ENCODE data around the gene TRPM8.

DNA sequence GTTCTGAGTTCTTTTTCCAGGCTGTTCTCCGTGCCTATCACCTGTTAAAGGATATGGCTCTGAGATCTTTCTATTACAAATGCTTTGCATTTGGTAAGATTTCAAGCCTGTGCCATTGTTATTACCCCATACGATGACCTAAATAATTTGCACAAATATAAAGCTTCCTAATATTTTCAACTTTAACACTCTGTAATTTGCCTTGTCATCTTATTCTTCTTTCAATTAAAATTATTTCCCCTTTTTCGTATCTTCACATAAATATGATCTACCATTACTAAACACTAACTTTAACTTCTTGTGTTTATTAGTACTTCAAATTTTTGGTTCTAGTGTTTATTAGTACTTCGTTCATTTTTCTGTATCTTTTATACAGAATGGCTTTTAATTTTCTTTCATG lies 45.7 kb upstream of the TRPM8 start:
- TF ChIP-seq, protein P1, sequence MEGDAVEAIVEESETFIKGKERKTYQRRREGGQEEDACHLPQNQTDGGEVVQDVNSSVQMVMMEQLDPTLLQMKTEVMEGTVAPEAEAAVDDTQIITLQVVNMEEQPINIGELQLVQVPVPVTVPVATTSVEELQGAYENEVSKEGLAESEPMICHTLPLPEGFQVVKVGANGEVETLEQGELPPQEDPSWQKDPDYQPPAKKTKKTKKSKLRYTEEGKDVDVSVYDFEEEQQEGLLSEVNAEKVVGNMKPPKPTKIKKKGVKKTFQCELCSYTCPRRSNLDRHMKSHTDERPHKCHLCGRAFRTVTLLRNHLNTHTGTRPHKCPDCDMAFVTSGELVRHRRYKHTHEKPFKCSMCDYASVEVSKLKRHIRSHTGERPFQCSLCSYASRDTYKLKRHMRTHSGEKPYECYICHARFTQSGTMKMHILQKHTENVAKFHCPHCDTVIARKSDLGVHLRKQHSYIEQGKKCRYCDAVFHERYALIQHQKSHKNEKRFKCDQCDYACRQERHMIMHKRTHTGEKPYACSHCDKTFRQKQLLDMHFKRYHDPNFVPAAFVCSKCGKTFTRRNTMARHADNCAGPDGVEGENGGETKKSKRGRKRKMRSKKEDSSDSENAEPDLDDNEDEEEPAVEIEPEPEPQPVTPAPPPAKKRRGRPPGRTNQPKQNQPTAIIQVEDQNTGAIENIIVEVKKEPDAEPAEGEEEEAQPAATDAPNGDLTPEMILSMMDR (IDR thresholded peaks at IDR 0.05; ENCODE audit: low read depth, low read length), result no peak
- TF ChIP-seq, protein P2, sequence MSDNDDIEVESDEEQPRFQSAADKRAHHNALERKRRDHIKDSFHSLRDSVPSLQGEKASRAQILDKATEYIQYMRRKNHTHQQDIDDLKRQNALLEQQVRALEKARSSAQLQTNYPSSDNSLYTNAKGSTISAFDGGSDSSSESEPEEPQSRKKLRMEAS (IDR thresholded peaks at IDR 0.05; ENCODE audit: low read depth, low read length), result no peak

Measured in NB4 (cell line).